Measurements from ENCODE around the gene DNAH9. TPM values are rescaled to one million over a fixed set of nuclear protein-coding genes. Genes with fewer than 3 reads are reported as not detected.

Gene DNAH9
- polyA plus RNA-seq, 1 donor (not counting 4 experiments of a cell fraction or from before 2014, with no cell fraction given), result 0.42 TPM

DNA sequence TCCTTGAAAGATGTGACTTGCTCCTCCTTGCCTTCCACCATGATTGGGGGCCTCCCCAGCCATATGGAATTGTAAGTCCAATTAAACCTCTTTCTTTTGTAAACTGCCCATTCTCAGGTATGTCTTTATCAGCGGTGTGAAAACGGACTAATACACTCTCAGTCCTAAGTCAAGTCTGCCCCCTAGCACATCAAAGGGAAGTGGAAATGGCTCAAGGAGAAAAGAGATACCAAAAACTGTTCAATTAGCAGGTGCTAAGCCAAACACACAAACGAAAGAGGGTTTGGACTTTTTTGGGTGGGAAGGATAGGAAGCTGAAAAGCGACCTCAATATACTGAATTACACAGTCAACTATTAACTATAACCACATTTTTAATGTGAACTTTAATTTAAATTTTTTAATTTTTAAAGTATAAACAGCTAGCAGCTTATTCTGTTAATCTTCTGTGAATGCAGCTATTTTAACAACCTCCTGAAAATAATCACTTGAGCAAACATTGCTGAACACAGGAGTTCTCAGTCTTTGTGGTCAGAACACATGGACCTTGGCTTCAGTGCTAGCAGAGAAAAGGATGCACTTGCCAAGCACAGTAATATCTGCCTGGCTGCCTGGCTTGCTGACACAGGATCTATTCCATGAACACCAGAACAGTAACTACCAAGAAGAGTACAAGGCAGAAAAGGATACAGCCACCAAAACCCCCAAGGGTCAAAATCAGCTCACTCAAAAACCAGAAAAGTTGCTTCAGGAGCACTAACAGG is 388.1 kb downstream of the DNAH9 start:
- no peaks in the 10 kb centered on the region for H3K9me1 ChIP-seq (ENCODE audit: control insufficient read depth, extremely low read depth, insufficient read depth, low read length)
- no peak overlapping the region for H3K4me2 ChIP-seq (ENCODE audit: control insufficient read depth, extremely low read depth, insufficient read depth, low read depth, low read length)
- no peak overlapping the region for H3K4me3 ChIP-seq (ENCODE audit: control insufficient read depth in 2 of 3, extremely low read depth in 1 of 3, insufficient read depth in 2 of 3, low read depth in 1 of 3, low read length in 3 of 3)
- TF ChIP-seq, protein P1, sequence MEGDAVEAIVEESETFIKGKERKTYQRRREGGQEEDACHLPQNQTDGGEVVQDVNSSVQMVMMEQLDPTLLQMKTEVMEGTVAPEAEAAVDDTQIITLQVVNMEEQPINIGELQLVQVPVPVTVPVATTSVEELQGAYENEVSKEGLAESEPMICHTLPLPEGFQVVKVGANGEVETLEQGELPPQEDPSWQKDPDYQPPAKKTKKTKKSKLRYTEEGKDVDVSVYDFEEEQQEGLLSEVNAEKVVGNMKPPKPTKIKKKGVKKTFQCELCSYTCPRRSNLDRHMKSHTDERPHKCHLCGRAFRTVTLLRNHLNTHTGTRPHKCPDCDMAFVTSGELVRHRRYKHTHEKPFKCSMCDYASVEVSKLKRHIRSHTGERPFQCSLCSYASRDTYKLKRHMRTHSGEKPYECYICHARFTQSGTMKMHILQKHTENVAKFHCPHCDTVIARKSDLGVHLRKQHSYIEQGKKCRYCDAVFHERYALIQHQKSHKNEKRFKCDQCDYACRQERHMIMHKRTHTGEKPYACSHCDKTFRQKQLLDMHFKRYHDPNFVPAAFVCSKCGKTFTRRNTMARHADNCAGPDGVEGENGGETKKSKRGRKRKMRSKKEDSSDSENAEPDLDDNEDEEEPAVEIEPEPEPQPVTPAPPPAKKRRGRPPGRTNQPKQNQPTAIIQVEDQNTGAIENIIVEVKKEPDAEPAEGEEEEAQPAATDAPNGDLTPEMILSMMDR (optimal IDR thresholded peaks at IDR 0.05 in 1 of 3, IDR thresholded peaks at IDR 0.05 in 1 of 3, conservative IDR thresholded peaks at IDR 0.05 in 1 of 3; ENCODE audit: extremely low read depth in 1 of 3, insufficient read depth in 2 of 3, low read length in 3 of 3), result no peak
- no peak for TF ChIP-seq EZH2 (IDR thresholded peaks at IDR 0.05; ENCODE audit: low read length)
- H3K9me3 ChIP-seq (ENCODE audit: control insufficient read depth, low read depth, low read length), result no peaks in the 10 kb centered on the region
- peaks cover 8% of the 10 kb centered on the region for H3K4me1 ChIP-seq (ENCODE audit: control insufficient read depth, extremely low read depth, insufficient read depth, low read length)
- no peaks in the 10 kb centered on the region for H4K20me1 ChIP-seq (ENCODE audit: control insufficient read depth, extremely low read depth, insufficient read depth, low read length)
- no peaks in the 10 kb centered on the region for H3K79me2 ChIP-seq (ENCODE audit: control insufficient read depth, insufficient read depth, low read length)
- dilution Hi-C loops (cut with MboI; ENCODE audit: extremely low pct_ligation_motif_present, low sequenced_read_pairs), result no loop called here
- FAIRE-seq (no peak), DNase-seq (ENCODE audit: low read depth, low spot score) (no peak)
- no peak overlapping the region for H3K27ac ChIP-seq (ENCODE audit: control insufficient read depth, insufficient read depth, low read length)
- peaks cover 8 to 11% of the 10 kb centered on the region in 2 experiments for H3K36me3 ChIP-seq (ENCODE audit: control insufficient read depth in 2 of 2, extremely low read depth in 1 of 2, insufficient read depth in 2 of 2, low read length in 2 of 2)
- H3K27me3 ChIP-seq (ENCODE audit: control insufficient read depth, extremely low read depth, insufficient read depth, low read length), result no peaks in the 10 kb centered on the region
- no peak overlapping the region for H3K9ac ChIP-seq (ENCODE audit: control insufficient read depth, extremely low read depth, insufficient read depth, low read length)
- no peak overlapping the region for H2AFZ ChIP-seq (ENCODE audit: control insufficient read depth, low read length)

DNA sequence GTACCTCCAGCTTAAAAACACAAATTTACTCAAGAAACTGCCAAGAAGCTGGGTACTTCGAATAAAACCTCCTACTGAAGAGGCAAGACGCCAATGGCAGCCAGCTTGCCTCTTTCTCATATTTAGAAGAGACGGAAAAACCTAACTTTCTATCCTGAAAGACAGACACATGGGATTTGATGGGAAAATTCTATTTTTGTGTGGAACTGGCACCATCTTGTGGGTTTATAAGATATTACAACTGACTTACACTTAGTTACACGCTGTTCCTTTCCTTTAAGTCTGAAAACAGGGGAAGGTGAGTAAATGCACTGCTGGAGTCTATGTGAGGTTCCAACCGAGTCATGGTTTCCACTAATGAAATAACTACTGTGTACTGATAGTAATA is 388.7 kb downstream of the DNAH9 start:
- Histone ChIP-seq H3K36me3 (ENCODE audit: control insufficient read depth in 2 of 2, extremely low read depth in 1 of 2, insufficient read depth in 2 of 2, low read length in 2 of 2) (peaks cover 10 to 11% of the 10 kb centered on the region in 2 experiments), H3K4me2 (ENCODE audit: control insufficient read depth, extremely low read depth, insufficient read depth, low read depth, low read length) (no peak overlapping the region), H3K9ac (ENCODE audit: control insufficient read depth, extremely low read depth, insufficient read depth, low read length) (no peak overlapping the region), H3K27me3 (ENCODE audit: control insufficient read depth, extremely low read depth, insufficient read depth, low read length) (no peaks in the 10 kb centered on the region), H3K9me1 (ENCODE audit: control insufficient read depth, extremely low read depth, insufficient read depth, low read length) (no peaks in the 10 kb centered on the region), H3K27ac (ENCODE audit: control insufficient read depth, insufficient read depth, low read length) (no peak overlapping the region), H2AFZ (ENCODE audit: control insufficient read depth, low read length) (no peak overlapping the region), H4K20me1 (ENCODE audit: control insufficient read depth, extremely low read depth, insufficient read depth, low read length) (no peaks in the 10 kb centered on the region), H3K9me3 (ENCODE audit: control insufficient read depth, low read depth, low read length) (no peaks in the 10 kb centered on the region), H3K4me1 (ENCODE audit: control insufficient read depth, extremely low read depth, insufficient read depth, low read length) (peaks cover 8% of the 10 kb centered on the region), H3K79me2 (ENCODE audit: control insufficient read depth, insufficient read depth, low read length) (no peaks in the 10 kb centered on the region), H3K4me3 (ENCODE audit: control insufficient read depth in 2 of 3, extremely low read depth in 1 of 3, insufficient read depth in 2 of 3, low read depth in 1 of 3, low read length in 3 of 3) (no peak overlapping the region)
- dilution Hi-C loops (cut with MboI; ENCODE audit: extremely low pct_ligation_motif_present, low sequenced_read_pairs), result no loop called here
- FAIRE-seq, result peak; percentile 57
- no peak for DNase-seq (ENCODE audit: low read depth, low spot score)
- TF ChIP-seq, protein P1 (optimal IDR thresholded peaks at IDR 0.05 in 1 of 3, IDR thresholded peaks at IDR 0.05 in 1 of 3, conservative IDR thresholded peaks at IDR 0.05 in 1 of 3; ENCODE audit: extremely low read depth in 1 of 3, insufficient read depth in 2 of 3, low read length in 3 of 3), result peak in 2 of 3 experiments; percentile 34 to 61
- no peak for TF ChIP-seq EZH2 (IDR thresholded peaks at IDR 0.05; ENCODE audit: low read length)
